Erythroblast (primary cell): ENCODE data around the gene AP1G2.

Source experiments
- GATA1 ChIP-seq: IDR thresholded peaks from 2 replicates; pipeline ENCODE4 v1.6.1; 2011; ENCODE audit warnings: low read depth, mild to moderate bottlenecking, control low read depth, low read length, moderate library complexity
- POLR2A ChIP-seq: IDR thresholded peaks from 2 replicates; pipeline ENCODE4 v1.6.1; 2011; ENCODE audit warnings: mild to moderate bottlenecking, low read length

GRCh38 chr14:23520899-23521533 lies 46.6 kb downstream of the AP1G2 start:
- TF ChIP-seq POLR2A: no peak
- no peak for TF ChIP-seq GATA1
